CD4-positive, alpha-beta T cell treated with Interleukin-12 subunit alpha and Interleukin-12 subunit beta, for 1 hour (primary cell): Measurements from ENCODE around the gene VGLL3.
"Not testable (repeated sequence)": the region's sequence is repeated elsewhere in the genome, so short reads cannot be mapped to it uniquely, and the experiment has no call there.

ENCODE experiments used
- DNase-seq: peaks from one replicate; pipeline ENCODE4 v3.0.0-alpha.2; 2020

The VGLL3 gene

GRCh38 chr3:86989006-86989405, 1.9 kb downstream of the VGLL3 start:
- no peak for DNase-seq

- no peak for DNase-seq
Measured at GRCh38 chr3:86988235-86988634, 2.7 kb downstream of the VGLL3 start.

- no peak for DNase-seq
Measured at GRCh38 chr3:86987421-86987715, 3.6 kb downstream of the VGLL3 start.

GRCh38 chr3:86986671-86987420, 4.1 kb downstream of the VGLL3 start:
- no peak for DNase-seq

GRCh38 chr3:86985181-86985826, 5.6 kb downstream of the VGLL3 start:
- DNase-seq: no peak

- no peak for DNase-seq
Measured at GRCh38 chr3:86984271-86984670, 6.7 kb downstream of the VGLL3 start.

- DNase-seq: no peak
Measured at GRCh38 chr3:86982883-86983282, 8.1 kb downstream of the VGLL3 start.

GRCh38 chr3:86978111-86978551, 12.8 kb downstream of the VGLL3 start:
- no peak for DNase-seq

- DNase-seq: no peak
Measured at GRCh38 chr3:86976219-86976618, 14.7 kb downstream of the VGLL3 start.

- not testable (repeated sequence) for DNase-seq
Measured at GRCh38 chr3:86974177-86974576, 16.8 kb downstream of the VGLL3 start.

- DNase-seq: no peak
Measured at GRCh38 chr3:86973440-86973839, 17.5 kb downstream of the VGLL3 start.

GRCh38 chr3:86969500-86970189, 21.3 kb downstream of the VGLL3 start:
- no peak for DNase-seq

- DNase-seq: no peak
Measured at GRCh38 chr3:86968244-86968932, 22.6 kb downstream of the VGLL3 start.

GRCh38 chr3:86967062-86967461, 23.9 kb downstream of the VGLL3 start:
- no peak for DNase-seq

GRCh38 chr3:86965166-86965565, 25.8 kb downstream of the VGLL3 start:
- no peak for DNase-seq

- no peak for DNase-seq
Measured at GRCh38 chr3:86963611-86964010, 27.3 kb downstream of the VGLL3 start.

- no peak for DNase-seq
Measured at GRCh38 chr3:86961297-86961696, 29.7 kb downstream of the VGLL3 start.

GRCh38 chr3:86960550-86960949, 30.4 kb downstream of the VGLL3 start:
- DNase-seq: no peak

GRCh38 chr3:86958534-86958933, 32.4 kb downstream of the VGLL3 start:
- DNase-seq: no peak

- DNase-seq: no peak
Measured at GRCh38 chr3:86954747-86955146, 36.2 kb downstream of the VGLL3 start.

GRCh38 chr3:86954226-86954625, 36.7 kb downstream of the VGLL3 start:
- no peak for DNase-seq

- no peak for DNase-seq
Measured at GRCh38 chr3:86951322-86951721, 39.6 kb downstream of the VGLL3 start.

GRCh38 chr3:86950717-86951116, 40.2 kb downstream of the VGLL3 start:
- DNase-seq: no peak

- no peak for DNase-seq
Measured at GRCh38 chr3:86949850-86950249, 41.1 kb downstream of the VGLL3 start.
